Natural killer cell (primary cell): Measurements from ENCODE around the gene DNAH1. TPM values are rescaled to one million over a fixed set of nuclear protein-coding genes. Genes with fewer than 3 reads are reported as not detected.

Experiments used
- ATAC-seq, 3 donors: fragments of 150-1000 bp in 2 of 3; fragments of 200-7000 bp in 1 of 3; cut with Tn5 transposase; 1 replicate in 1 of 3; 2 replicates in 2 of 3; pipeline ENCODE4 v1.10.0; 2021; ENCODE audit warnings: mild to moderate bottlenecking in 2 of 3, moderate library complexity in 2 of 3
- DNase-seq, 2 donors: peaks; one replicate each; pipeline versions ENCODE4 v3.0.0 to v3.0.0-alpha.2; 2013 to 2021; ENCODE audit warnings: mixed read lengths in 1 of 2
- H3K27ac ChIP-seq: one replicate; pipeline ENCODE4 v1.5.1; 2013; ENCODE audit warnings: mild to moderate bottlenecking, low read length
- H3K27me3 ChIP-seq: one replicate; pipeline ENCODE4 v1.6.1; 2013; ENCODE audit warnings: low read length; ENCODE audit not compliant: control insufficient read depth, insufficient read depth
- H3K36me3 ChIP-seq: one replicate; pipeline ENCODE4 v1.6.1; 2013; ENCODE audit warnings: low read length; ENCODE audit not compliant: control insufficient read depth, insufficient read depth
- H3K4me1 ChIP-seq: one replicate; pipeline ENCODE4 v1.6.1; 2013; ENCODE audit warnings: low read length; ENCODE audit not compliant: control insufficient read depth, insufficient read depth
- H3K4me3 ChIP-seq: one replicate; pipeline ENCODE4 v1.5.1; 2013; ENCODE audit warnings: low read length
- H3K9me3 ChIP-seq: one replicate; pipeline ENCODE4 v1.6.1; 2013; ENCODE audit warnings: low read length; ENCODE audit not compliant: control insufficient read depth, insufficient read depth
- H3K27ac Mint-ChIP-seq, 2 donors: one replicate each; pipeline ENCODE4 v1.8.0; 2022; ENCODE audit warnings: mild to moderate bottlenecking in 2 of 2, mixed read lengths in 2 of 2, moderate library complexity in 1 of 2
- H3K27me3 Mint-ChIP-seq, 2 donors: one replicate each; pipeline ENCODE4 v1.8.0; 2022; ENCODE audit warnings: low read depth in 2 of 2, mixed read lengths in 2 of 2
- H3K36me3 Mint-ChIP-seq: one replicate; pipeline ENCODE4 v1.8.0; 2022; ENCODE audit warnings: mixed read lengths
- H3K4me1 Mint-ChIP-seq, 2 donors: one replicate each; pipeline ENCODE4 v1.8.0; 2022; ENCODE audit warnings: mixed read lengths in 2 of 2
- H3K4me3 Mint-ChIP-seq: one replicate; pipeline ENCODE4 v1.8.0; 2022; ENCODE audit warnings: mild to moderate bottlenecking, moderate library complexity, mixed read lengths
- H3K9me3 Mint-ChIP-seq, 2 donors: one replicate each; pipeline ENCODE4 v1.8.0; 2022; ENCODE audit warnings: mixed read lengths in 2 of 2
- CTCF ChIP-seq: fragments of 200-600 bp; IDR thresholded peaks from one replicate; pipeline ENCODE4 v1.8.0; 2022; ENCODE audit warnings: antibody characterized with exemption
- WGBS: methylation state at CpG from one replicate; pipeline ENCODE4 v1.1.7; 2013; ENCODE audit warnings: missing lambda C conversion rate; ENCODE audit not compliant: insufficient coverage; 5-methylcytosine and 5-hydroxymethylcytosine counted together
- intact Hi-C: fragments of 100-400 bp; cut with micrococcal nuclease; formaldehyde crosslinking; loops from one replicate; pipeline ENCODE4 v1.14.2; 2022
- total RNA-seq, 4 donors: library from RNA; stranded (reverse); fragments of 120-200 nt in 1 of 4; gene quantifications; one replicate each; pipeline versions ENCODE4 v1.2.3 to v1.2.4, GENCODE V29; 2013 to 2022

Gene DNAH1
- total RNA-seq, 3 donors from 2014 or later (not counting 1 experiment from before 2014, with no cell fraction given): 72.3 to 81.7 (median 74.2) TPM

GRCh38 chr3:52388933-52389332, 72.8 kb downstream of the DNAH1 start:
- intact Hi-C loops: no loop called here
- Histone ChIP-seq H3K4me1 (peaks cover 9% of the 10 kb centered on the region), H3K27ac (no peak overlapping the region), H3K4me3 (no peak overlapping the region), H3K9me3 (no peaks in the 10 kb centered on the region), H3K27me3 (no peaks in the 10 kb centered on the region), H3K36me3 (peaks cover 29% of the 10 kb centered on the region)
- H3K36me3 Mint-ChIP-seq: no peaks in the 10 kb centered on the region
- no peaks in the 10 kb centered on the region for H3K9me3 Mint-ChIP-seq
- DNase-seq (no peak), ATAC-seq (no peak)
- no peak overlapping the region for H3K27ac Mint-ChIP-seq
- no peak for TF ChIP-seq CTCF
- 96% methylated on average over 9 of the region's 9 CpGs for WGBS
- H3K4me3 Mint-ChIP-seq: no peak overlapping the region
- no peaks in the 10 kb centered on the region for H3K4me1 Mint-ChIP-seq
- no peaks in the 10 kb centered on the region for H3K27me3 Mint-ChIP-seq

- Histone ChIP-seq H3K36me3 (peaks cover 29% of the 10 kb centered on the region), H3K4me1 (no peaks in the 10 kb centered on the region), H3K9me3 (no peaks in the 10 kb centered on the region), H3K27me3 (no peaks in the 10 kb centered on the region), H3K4me3 (no peak overlapping the region), H3K27ac (no peak overlapping the region)
- Mint-ChIP-seq H3K4me3 (no peak overlapping the region), H3K27ac (no peak overlapping the region), H3K4me1 (no peaks in the 10 kb centered on the region), H3K36me3 (no peaks in the 10 kb centered on the region), H3K9me3 (no peaks in the 10 kb centered on the region), H3K27me3 (no peaks in the 10 kb centered on the region)
- ATAC-seq (no peak), DNase-seq (no peak)
- intact Hi-C loops: no loop called here
- no peak for TF ChIP-seq CTCF
- WGBS: 95% methylated on average over 12 of the region's 12 CpGs
Observed at GRCh38 chr3:52391096-52391495, 75.0 kb downstream of the DNAH1 start.

- DNase-seq (no peak), ATAC-seq (no peak)
- Histone ChIP-seq H3K4me3 (no peak overlapping the region), H3K4me1 (no peaks in the 10 kb centered on the region), H3K36me3 (peaks cover 25% of the 10 kb centered on the region), H3K27me3 (no peaks in the 10 kb centered on the region), H3K9me3 (no peaks in the 10 kb centered on the region), H3K27ac (no peak overlapping the region)
- Mint-ChIP-seq H3K27me3 (no peaks in the 10 kb centered on the region), H3K9me3 (no peaks in the 10 kb centered on the region), H3K36me3 (no peaks in the 10 kb centered on the region), H3K4me3 (no peak overlapping the region), H3K4me1 (no peaks in the 10 kb centered on the region), H3K27ac (peak overlapping the region in 1 of 2 donors; percentile 40)
- WGBS: 97% methylated on average over 16 of the region's 16 CpGs
- intact Hi-C loops: no loop called here
- TF ChIP-seq CTCF: no peak
Observed at GRCh38 chr3:52392216-52392930, 76.3 kb downstream of the DNAH1 start.
